ENCODE measurements around the gene PRORP. TPM values are rescaled to one million over a fixed set of nuclear protein-coding genes. Genes with fewer than 3 reads are reported as not detected.

Gene PRORP
- total RNA-seq, 1 donor from 2014 or later = 40.2 TPM

GRCh38 chr14:35123388-35123703 lies 994 bp downstream of the PRORP start:
- DNase-seq (ENCODE audit: low spot score, unreplicated experiment) = no peak
- no peaks in the 10 kb centered on the region for H3K9me3 Mint-ChIP-seq (ENCODE audit: low read depth)
- peaks cover 18% of the 10 kb centered on the region for H3K36me3 Mint-ChIP-seq (ENCODE audit: insufficient read depth)
- peak overlapping the region; percentile 99 for H3K4me3 Mint-ChIP-seq (ENCODE audit: low read depth)
- TF ChIP-seq CTCF (IDR thresholded peaks at IDR 0.05; ENCODE audit: unreplicated experiment) = no peak
- H3K4me1 Mint-ChIP-seq (ENCODE audit: low read depth) = peaks cover 18% of the 10 kb centered on the region
- peak overlapping the region; percentile 100 for H3K27ac Mint-ChIP-seq
- no peaks in the 10 kb centered on the region for H3K27me3 Mint-ChIP-seq

GRCh38 chr14:35124127-35124526 lies 1.8 kb downstream of the PRORP start:
- peaks cover 18% of the 10 kb centered on the region for H3K4me1 Mint-ChIP-seq (ENCODE audit: low read depth)
- no peak for DNase-seq (ENCODE audit: low spot score, unreplicated experiment)

GRCh38 chr14:35133542-35134328 lies 11.4 kb downstream of the PRORP start:
- H3K4me3 Mint-ChIP-seq (ENCODE audit: low read depth) = no peak overlapping the region
- TF ChIP-seq CTCF (IDR thresholded peaks at IDR 0.05; ENCODE audit: unreplicated experiment) = no peak
- H3K36me3 Mint-ChIP-seq (ENCODE audit: insufficient read depth) = peaks cover 21% of the 10 kb centered on the region
- DNase-seq (ENCODE audit: low spot score, unreplicated experiment) = no peak
- H3K4me1 Mint-ChIP-seq (ENCODE audit: low read depth) = no peaks in the 10 kb centered on the region
- no peaks in the 10 kb centered on the region for H3K9me3 Mint-ChIP-seq (ENCODE audit: low read depth)
- H3K27ac Mint-ChIP-seq = peak overlapping the region; percentile 84
- no peaks in the 10 kb centered on the region for H3K27me3 Mint-ChIP-seq

More at GRCh38 chr14:35124127-35124526, 1.8 kb downstream of the PRORP start:
- H3K27me3 Mint-ChIP-seq = no peaks in the 10 kb centered on the region
- H3K4me3 Mint-ChIP-seq (ENCODE audit: low read depth) = peak overlapping the region; percentile 99
- no peak overlapping the region for H3K27ac Mint-ChIP-seq
- peaks cover 21% of the 10 kb centered on the region for H3K36me3 Mint-ChIP-seq (ENCODE audit: insufficient read depth)
- no peaks in the 10 kb centered on the region for H3K9me3 Mint-ChIP-seq (ENCODE audit: low read depth)
- no peak for TF ChIP-seq CTCF (IDR thresholded peaks at IDR 0.05; ENCODE audit: unreplicated experiment)

- Mint-ChIP-seq H3K27me3 (no peaks in the 10 kb centered on the region), H3K36me3 (ENCODE audit: insufficient read depth) (peaks cover 18% of the 10 kb centered on the region), H3K4me3 (ENCODE audit: low read depth) (no peak overlapping the region), H3K27ac (peak overlapping the region; percentile 84), H3K4me1 (ENCODE audit: low read depth) (no peaks in the 10 kb centered on the region), H3K9me3 (ENCODE audit: low read depth) (no peaks in the 10 kb centered on the region)
- no peak for DNase-seq (ENCODE audit: low spot score, unreplicated experiment)
- TF ChIP-seq CTCF (IDR thresholded peaks at IDR 0.05; ENCODE audit: unreplicated experiment) = no peak
These were observed 12.2 kb downstream of the PRORP start for GRCh38 chr14:35134329-35135123.

GRCh38 chr14:35138585-35138984 lies 16.2 kb downstream of the PRORP start:
- DNase-seq (ENCODE audit: low spot score, unreplicated experiment) = no peak
- Mint-ChIP-seq H3K4me3 (ENCODE audit: low read depth) (no peak overlapping the region), H3K27ac (no peak overlapping the region), H3K27me3 (no peaks in the 10 kb centered on the region), H3K9me3 (ENCODE audit: low read depth) (no peaks in the 10 kb centered on the region), H3K4me1 (ENCODE audit: low read depth) (no peaks in the 10 kb centered on the region), H3K36me3 (ENCODE audit: insufficient read depth) (peaks cover 10% of the 10 kb centered on the region)
- no peak for TF ChIP-seq CTCF (IDR thresholded peaks at IDR 0.05; ENCODE audit: unreplicated experiment)
